ENCODE data around the gene SALL4.
"Not testable (repeated sequence)": the region's sequence is repeated elsewhere in the genome, so short reads cannot be mapped to it uniquely, and the experiment has no call there.

SALL4 gene

DNA sequence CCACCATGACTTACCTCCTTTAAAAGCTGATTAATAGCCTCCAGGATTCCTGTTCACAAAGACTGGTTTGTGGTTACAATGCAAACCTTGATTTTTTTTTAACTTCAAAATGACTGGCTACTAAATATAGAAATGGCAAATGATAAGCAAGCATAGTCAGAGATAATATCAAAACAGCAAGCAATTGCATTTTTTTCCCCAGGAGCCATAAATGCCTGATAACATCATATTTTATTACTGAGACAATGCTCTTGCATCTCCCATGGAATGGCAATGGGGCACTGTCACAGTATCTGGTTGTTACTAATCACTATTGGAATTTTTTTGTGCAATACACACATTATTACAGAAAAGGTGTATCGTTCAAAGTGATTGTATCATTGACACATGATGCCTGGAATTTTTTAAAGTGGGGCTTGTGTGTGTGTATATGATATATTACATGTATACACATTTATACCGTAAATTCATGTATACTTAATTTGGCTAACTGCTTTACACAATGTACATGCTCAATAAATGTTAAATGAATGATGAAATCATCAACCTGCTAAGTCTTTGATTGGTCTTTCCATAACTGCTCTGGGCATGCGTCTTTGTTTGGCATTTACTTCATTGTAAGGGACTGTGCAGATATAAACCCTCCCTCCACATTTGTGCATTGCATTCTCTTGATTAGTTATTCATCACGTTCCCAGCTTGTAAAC is 980 bp upstream of the SALL4 start:
- no peak overlapping the region for H3K27ac ChIP-seq
- DNase-seq (ENCODE audit: low read depth, low spot score), result peak; percentile 14

DNA sequence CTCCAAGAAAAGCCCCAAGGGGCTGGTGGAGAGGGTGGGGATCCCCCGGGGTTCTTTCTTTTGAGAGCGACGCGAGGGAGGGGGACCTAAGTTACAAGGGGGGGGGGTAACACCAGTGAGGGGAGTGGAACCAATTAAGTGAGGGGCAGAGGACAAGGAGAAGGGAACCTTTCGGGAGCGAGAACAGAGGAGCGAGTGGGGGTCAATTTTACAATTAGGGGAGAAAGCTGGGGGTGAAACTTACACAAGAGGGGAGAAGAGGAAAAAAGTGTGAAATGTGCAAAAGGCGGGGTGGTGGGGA is 548 bp downstream of the SALL4 start:
- H3K27ac ChIP-seq, result no peak overlapping the region
- no peak for DNase-seq (ENCODE audit: low read depth, low spot score)

DNA sequence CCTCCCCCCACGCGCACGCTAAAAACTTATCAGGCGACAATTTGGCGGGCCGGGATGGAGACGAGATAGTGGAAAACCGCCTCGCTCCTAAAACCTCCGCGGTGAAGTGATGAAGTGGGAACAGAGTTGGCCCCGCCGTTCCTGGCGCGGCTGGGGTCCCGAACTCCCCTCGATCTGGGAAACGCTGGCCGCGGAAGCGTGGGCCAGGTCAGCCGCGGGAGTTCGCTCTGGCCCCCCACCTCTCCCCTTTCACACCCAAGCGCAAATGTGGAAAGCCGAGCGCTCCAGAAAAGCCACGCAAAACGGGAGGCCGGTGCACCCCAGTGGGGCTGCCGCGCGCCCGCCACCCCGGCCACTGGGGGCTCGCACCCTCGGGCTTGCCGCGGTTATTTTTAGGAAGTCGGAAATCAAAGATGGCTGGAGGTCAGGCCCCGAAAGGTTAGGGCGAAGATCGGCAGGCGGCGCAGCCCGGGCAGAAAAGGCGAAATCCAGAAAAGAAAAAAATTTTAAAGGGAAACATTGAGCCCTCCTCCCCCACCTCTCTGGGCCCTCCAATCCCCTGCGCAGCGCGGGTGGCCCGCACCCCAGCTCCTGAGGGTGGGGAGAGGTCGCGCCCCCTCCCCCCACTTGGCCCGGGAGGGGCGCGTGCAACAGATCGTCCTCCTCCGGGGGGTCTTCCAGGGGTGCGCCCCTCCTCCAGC is 1.0 kb downstream of the SALL4 start:
- H3K27ac ChIP-seq, result no peak overlapping the region
- DNase-seq (ENCODE audit: low read depth, low spot score), result no peak

DNA sequence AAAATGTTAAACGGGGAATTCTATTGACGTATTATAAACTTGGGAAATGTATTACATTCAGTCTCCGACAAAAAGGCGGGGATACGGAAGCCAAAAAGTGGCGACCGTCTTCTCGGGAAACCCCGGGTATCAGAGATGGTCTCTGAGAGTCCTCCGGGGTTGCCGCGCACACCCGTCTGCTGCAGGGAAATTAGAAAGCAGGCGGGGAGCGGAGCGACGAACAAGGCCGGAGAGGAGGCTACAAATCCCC is 1.5 kb downstream of the SALL4 start:
- no peak overlapping the region for H3K27ac ChIP-seq
- no peak for DNase-seq (ENCODE audit: low read depth, low spot score)

DNA sequence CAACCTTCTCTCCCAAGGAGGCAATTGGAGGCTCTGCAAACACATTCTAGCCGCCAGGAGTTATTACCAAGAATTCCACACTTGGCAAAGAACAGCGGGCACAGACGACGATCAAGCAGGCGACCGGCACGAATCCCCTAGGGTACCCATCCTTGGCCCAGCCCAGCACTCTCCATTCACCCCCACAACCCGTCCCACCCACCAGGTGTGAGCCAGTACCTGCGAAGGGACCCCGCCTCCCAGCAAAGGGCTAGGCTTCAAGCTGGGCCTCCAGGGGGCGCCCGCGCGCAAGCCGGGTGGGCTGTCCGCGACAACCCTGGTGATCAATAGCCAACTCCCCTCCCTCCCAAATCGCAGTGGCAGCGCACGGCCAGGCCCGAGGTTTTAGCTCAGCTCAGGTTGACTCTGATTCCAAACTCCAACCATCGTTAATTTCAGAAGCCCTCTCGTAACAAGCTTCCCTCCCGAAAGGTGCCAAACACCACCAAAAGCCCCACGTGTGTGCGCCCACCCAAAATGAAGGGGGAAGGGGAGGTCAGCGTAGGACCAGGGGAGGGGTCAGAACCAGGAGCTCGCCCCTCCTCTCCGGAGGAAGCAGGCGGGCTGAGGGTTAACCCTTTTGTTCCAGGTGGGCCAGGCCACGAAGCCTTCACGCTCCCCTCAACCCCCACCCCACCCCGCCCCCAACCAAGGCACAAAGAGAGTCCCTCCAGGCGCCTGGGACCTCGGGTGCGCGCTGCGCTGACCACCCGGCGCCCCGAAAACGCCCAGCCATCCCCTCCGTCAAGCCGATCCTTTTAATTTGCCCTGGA is 2.1 kb downstream of the SALL4 start:
- no peak overlapping the region for H3K27ac ChIP-seq
- no peak for DNase-seq (ENCODE audit: low read depth, low spot score)

DNA sequence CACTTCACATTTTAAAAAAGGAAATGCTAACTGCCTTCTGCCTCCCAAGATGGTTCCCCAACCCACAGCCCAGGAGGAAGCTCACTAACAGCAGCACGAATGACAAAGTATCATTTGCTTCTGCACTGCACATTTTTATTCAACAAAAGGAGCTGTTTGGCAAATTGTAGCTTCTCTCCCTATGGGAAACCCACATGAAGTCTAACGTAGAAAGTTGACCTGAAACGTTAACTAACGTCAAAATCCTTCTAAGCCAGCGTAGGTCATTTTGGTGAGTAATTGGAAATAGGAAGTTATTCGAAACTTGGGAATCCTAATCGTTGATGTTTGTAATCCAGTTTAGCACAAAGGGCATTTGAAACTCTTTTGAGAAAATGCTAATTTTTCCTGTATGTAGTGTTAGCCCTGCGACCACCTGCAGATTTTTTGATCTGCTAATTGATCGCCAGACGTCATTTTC is 2.9 kb downstream of the SALL4 start:
- DNase-seq (ENCODE audit: low read depth, low spot score), result no peak
- H3K27ac ChIP-seq, result no peak overlapping the region

DNA sequence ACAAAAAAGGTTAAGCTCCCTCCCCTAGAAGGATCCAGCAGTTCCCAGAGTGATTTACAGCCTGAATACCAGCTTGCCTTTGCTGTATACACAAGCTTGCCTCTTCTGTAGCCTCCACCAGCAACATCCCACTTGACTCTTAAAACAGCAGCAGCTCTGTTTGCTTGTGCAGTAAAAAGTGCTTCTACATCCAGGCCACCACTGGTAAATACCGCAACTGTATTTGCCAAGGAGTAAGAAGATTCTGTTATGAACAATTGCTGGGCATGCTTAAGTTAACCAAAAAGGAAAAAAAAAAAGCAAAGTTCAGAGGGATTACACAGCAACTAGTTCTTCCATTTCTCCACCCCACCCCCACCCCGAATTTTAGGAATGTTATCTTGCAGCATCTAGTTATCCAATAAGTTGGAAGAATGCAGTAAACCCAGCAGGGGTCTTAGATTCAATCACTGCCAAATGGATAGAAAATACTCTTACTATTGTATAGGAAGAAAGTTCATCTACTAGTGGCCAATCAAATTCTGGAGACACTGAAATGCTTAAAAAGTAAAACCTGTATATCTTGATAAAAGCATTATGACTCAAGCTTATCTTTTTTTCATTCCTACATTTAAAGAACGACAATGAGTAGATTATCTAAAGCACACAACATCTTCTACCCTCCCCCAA is 4.8 kb downstream of the SALL4 start:
- H3K27ac ChIP-seq, result no peak overlapping the region
- DNase-seq (ENCODE audit: low read depth, low spot score), result no peak

DNA sequence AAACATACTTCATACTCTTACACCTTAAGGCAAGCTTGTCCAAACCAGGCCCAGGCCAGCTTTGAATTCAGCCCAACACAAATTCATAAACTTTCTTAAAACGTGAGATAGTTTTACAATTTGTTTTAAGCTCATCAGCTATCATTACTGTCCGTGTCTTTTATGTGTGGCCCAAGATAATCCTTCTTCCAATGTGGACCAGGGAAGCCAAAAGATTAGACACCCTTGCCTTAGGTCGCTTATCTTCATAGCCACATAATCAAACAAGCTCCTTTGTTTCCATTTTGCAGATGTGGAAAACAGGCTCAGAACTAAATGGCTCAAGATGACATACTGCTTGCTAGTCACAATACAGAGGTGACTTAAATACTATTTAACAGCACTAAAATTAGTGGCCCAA is 6.0 kb downstream of the SALL4 start:
- H3K27ac ChIP-seq, result no peak overlapping the region
- no peak for DNase-seq (ENCODE audit: low read depth, low spot score)

DNA sequence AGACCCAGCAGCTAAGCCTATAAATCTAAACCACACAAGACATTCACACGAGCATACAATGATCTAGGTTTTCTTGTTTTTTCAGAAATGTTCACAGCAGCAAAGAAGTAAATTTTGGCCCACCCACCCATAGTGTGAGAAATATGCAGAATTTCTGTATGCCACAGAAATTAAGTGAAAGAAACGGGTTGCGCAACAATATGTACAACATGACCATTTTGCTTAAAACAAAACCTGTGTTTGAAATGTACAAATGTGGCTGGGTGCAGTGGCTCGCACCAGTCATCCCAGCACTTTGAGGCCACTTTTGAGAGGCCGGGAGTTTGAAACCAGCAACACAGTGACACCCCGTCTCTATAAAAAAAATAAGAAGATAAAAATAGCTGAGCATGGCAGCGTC is 9.4 kb downstream of the SALL4 start:
- no peak overlapping the region for H3K27ac ChIP-seq
- DNase-seq (ENCODE audit: low read depth, low spot score), result no peak

DNA sequence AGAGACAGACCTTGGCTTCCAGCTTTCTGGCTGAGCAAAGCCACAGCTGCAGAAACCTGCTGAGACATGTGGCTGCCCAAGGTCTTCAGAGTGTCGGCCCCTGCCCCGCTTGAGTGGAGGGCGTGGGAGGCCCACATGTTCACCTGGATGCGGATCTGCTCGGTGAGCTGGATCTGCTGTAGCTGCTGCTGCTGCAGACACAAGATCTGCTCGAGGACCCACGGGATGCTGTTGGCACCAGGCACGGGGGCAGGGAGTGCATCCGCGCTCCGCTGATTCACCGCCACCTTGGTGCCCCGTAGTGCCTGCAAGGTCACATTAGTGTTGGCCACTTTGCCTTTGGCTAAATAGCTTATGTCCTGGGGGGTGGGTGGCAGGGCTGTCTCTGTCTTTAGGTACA is 10.7 kb downstream of the SALL4 start:
- H3K27ac ChIP-seq, result no peak overlapping the region
- no peak for DNase-seq (ENCODE audit: low read depth, low spot score)

DNA sequence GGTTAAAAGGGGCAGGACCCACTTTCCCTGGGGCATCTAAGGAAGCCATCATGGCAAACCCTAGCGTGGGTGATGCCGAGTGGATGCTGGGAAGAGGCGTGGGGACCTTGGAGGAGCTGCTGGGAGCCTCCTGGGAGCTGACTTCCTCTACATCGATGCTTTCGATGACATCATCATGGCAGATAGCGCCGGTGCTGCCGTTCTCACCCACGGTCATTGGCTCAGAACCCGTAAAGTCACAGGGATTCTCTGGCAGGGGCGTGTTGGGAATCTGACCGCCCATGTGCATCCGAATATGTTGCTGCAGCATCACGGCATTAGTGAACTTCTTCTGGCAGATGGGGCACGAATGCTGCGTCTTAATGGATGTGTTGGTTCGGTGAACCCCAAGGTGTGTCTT is 12.1 kb downstream of the SALL4 start:
- no peak for DNase-seq (ENCODE audit: low read depth, low spot score)
- H3K27ac ChIP-seq, result no peak overlapping the region

DNA sequence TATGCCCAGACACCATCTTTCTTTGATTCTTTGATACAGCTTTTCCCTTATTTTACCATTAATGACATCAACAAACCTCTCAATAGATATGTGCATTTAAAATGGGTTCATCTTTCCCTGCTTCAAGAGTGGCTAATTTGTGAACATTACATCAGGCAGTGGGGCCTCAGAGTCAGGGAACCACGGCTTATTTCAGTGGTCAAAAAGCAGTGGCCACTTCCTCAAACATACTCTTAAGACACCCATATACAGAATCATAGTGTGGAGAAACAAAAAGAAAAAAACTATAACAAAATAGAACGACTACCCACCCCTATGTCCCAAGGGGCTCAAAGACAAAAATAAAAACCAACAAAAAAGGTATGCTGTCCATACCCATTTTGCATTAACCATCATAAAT is 12.9 kb downstream of the SALL4 start:
- no peak overlapping the region for H3K27ac ChIP-seq
- no peak for DNase-seq (ENCODE audit: low read depth, low spot score)

DNA sequence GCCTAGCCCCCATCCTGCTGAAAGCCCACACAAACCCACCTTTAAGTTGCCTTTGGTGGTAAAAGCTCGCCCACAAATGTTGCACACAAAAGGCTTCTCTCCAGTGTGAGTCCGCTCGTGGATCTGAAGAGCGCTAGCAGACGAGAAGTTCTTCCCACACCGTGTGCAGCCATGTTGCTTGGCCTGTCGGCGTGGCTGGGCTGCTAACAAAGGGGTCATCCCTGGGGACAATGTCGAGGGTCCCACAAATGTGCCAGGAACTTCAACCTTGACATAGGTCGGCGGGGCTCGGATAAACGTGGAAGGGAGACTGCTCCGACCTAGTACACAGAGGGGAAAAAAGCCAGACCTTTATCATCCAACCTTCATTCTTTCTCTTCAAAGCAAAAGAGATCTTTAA is 13.5 kb downstream of the SALL4 start:
- H3K27ac ChIP-seq, result no peak overlapping the region
- DNase-seq (ENCODE audit: low read depth, low spot score), result no peak

DNA sequence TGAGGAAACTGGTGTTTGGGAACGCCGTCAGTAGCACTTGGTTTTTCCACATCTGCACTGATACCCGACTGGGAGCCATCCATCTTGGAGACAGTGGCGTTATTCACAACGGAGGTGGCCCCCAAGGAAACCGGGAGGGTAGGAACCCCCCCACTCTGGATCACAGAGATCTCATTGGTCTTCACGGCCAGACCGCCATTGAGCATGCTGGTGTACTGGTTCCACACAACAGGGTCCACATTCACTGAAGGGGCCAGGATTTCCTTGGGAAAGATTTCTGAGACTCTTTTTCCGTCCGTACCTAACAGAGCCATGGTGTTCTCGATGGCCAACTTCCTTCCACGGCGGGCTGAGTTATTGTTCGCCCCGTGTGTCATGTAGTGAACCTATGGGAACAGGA is 18.0 kb downstream of the SALL4 start:
- DNase-seq (ENCODE audit: low read depth, low spot score), result no peak
- no peak overlapping the region for H3K27ac ChIP-seq

DNA sequence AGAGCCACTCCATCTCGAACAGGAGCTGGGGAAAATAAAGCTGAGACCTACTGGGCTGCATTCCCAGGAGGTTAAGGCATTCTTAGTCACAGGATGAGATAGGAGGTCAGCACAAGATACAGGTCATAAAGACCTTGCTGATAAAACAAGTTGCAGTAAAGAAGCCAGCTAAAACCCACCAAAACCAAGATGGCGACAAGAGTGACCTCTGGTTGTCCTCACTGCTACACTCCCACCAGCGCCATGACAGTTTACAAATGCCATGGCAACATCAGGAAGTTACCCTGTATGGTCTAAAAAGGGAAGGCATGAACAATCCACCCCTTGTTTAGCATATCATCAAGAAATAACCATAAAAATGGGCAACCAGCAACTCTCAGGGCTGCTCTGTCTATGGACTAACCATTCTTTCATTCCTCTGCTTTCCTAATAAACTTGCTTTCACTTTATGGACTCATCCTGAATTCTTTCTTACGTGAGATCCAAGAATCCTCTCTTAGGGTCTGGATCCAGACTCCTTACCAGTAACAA is 24.0 kb downstream of the SALL4 start:
- not testable (repeated sequence) for H3K27ac ChIP-seq; DNase-seq (ENCODE audit: low read depth, low spot score)

DNA sequence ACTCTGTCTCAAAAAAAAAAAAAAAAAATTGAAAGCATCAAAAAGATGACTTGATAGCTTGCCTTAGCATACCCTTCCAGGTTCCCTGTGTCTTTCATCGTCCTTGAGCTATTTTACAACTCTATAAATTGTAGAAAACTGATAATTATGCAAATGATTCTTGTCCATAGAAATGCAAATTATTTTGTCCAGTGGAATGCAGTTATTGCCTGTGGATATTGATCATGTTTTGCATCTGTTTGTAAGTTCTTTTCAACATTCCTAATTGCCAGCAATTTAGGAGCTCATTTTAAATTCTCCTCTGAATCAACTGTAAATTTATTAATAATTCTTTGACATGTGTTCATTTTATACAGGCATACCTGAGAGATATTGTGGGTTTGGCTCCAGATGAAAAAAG is 27.1 kb downstream of the SALL4 start:
- DNase-seq (ENCODE audit: low read depth, low spot score), result no peak
- no peak overlapping the region for H3K27ac ChIP-seq

DNA sequence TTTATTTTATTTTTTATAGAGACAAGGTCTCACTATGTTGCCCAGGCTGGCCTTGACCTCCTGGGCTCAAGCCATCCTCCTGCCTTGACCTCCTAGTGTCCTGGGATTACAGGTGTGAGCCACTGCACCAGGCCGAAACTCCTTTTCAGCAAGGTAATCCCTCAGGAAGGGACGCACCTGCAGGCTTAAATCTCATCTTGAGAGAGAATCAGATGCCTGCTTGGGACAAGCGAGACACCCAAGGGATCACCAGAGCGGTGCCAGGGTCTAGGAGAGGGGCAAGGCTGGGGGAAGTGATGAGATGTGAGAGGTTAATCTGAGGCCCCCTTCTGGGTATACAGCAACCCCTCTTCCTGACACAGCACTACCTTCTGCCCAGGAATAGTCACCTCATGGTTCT is 30.1 kb downstream of the SALL4 start:
- DNase-seq (ENCODE audit: low read depth, low spot score), result no peak

DNA sequence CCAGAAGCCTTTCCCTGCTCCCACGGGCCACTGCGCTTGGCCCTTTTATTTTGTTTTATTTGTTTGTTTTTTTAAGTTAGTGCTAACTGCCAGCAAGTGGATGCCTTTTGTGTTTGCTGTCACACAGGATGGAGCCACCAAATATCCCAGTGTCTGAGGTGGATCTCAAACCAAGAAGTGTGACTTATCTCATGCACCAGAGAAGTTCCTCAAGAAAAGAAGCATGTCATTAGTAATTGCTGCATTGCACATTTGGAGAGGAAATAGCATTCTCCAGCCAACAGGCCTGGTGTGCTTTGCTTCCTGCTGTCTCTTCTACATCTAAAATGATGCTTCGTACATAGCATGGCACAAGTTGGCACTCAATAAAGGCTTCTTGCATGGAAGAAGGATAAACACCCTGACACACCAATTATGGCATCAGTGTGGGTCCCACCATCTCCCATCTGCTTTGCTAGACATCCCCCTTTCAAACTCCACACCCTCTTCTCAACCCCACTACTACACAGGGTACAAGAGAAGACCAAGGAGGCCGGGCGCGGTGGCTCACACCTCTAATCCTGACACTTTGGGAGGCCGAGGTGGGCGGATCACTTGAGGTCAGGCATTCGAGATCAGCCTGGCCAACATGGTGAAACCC is 32.2 kb downstream of the SALL4 start:
- no peak overlapping the region for H3K27ac ChIP-seq
- DNase-seq (ENCODE audit: low read depth, low spot score), result no peak

More for the DNA sequence above, 30.1 kb downstream of the SALL4 start:
- H3K27ac ChIP-seq, result no peak overlapping the region

DNA sequence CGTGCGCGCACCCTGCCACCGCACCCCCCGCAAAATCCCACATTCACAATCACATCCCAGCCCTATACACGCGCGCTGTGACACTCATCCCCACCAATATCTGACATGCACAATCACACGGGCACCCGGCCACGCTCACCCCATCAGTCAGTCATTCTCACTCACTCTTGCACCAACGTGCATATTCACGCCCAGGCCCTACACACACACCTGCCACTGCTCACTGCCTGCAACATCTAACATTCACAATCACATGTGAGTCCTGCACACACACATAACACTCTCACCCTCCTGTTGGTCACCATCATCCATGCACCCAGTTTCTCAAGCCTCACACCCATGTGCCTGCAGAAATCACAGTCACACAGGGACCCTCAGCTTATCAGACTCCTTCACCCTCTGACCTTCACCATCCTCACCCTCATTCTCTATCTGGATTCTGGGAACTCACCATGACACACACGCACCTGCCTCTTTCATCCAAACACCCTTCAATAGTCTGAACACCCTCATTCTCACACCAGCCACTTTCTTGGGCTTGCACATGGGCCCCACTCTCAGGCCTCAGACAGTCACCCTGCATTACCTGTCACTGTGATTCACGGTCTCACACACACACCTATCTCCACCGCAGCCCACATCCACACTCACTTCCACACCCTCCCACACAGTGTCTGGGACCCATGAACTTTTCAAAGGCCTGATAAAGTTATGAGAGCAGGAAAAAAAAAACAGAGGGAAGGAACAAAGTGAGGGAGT is 33.4 kb downstream of the SALL4 start:
- H3K27ac ChIP-seq, result no peak overlapping the region
- DNase-seq (ENCODE audit: low read depth, low spot score), result no peak
